ENCODE data around the gene PUSL1.

The PUSL1 gene

GRCh38 chr1:1280782-1281481 is 27.5 kb upstream of the PUSL1 start:
- no peak for DNase-seq

- DNase-seq = peak; percentile 7
Observed at GRCh38 chr1:1281533-1282321, 26.7 kb upstream of the PUSL1 start.

GRCh38 chr1:1282998-1283397 is 25.4 kb upstream of the PUSL1 start:
- no peak for DNase-seq

- peak; percentile 1 for DNase-seq
Observed at GRCh38 chr1:1283821-1284220, 24.6 kb upstream of the PUSL1 start.

GRCh38 chr1:1284221-1285101 is 23.9 kb upstream of the PUSL1 start:
- DNase-seq = no peak

GRCh38 chr1:1285102-1285571 is 23.3 kb upstream of the PUSL1 start:
- no peak for DNase-seq

- DNase-seq = no peak
Observed at GRCh38 chr1:1285611-1286311, 22.6 kb upstream of the PUSL1 start.

- no peak for DNase-seq
Observed at GRCh38 chr1:1286313-1287261, 21.8 kb upstream of the PUSL1 start.

GRCh38 chr1:1287288-1288110 is 20.9 kb upstream of the PUSL1 start:
- DNase-seq = no peak

- no peak for DNase-seq
Observed at GRCh38 chr1:1290238-1290731, 18.1 kb upstream of the PUSL1 start.

GRCh38 chr1:1291023-1291528 is 17.3 kb upstream of the PUSL1 start:
- peak; percentile 41 for DNase-seq

GRCh38 chr1:1291548-1292441 is 16.6 kb upstream of the PUSL1 start:
- peak; percentile 83 for DNase-seq

- DNase-seq = no peak
Observed at GRCh38 chr1:1292442-1292779, 16.0 kb upstream of the PUSL1 start.

- no peak for DNase-seq
Observed at GRCh38 chr1:1292851-1293250, 15.5 kb upstream of the PUSL1 start.

GRCh38 chr1:1293263-1294249 is 14.8 kb upstream of the PUSL1 start:
- DNase-seq = no peak

GRCh38 chr1:1294250-1294890 is 14.0 kb upstream of the PUSL1 start:
- DNase-seq = no peak

Data from NCI-H1105 treated with DMSO at 0.1 percent for 48 hours (cell line).